VCaP (cell line): ENCODE results near the gene TXNDC17.

Experiments used
- H3K27ac ChIP-seq: fragments of 450-650 bp; 2 replicates; pipeline ENCODE4 v1.5.1; 2017
- TF ChIP-seq, protein P1 (sequence below): fragments of 450-650 bp; conservative IDR thresholded peaks from 2 replicates; pipeline ENCODE4 v1.5.1; 2017; ENCODE audit warnings: mild to moderate bottlenecking, moderate library complexity

TXNDC17 gene

DNA sequence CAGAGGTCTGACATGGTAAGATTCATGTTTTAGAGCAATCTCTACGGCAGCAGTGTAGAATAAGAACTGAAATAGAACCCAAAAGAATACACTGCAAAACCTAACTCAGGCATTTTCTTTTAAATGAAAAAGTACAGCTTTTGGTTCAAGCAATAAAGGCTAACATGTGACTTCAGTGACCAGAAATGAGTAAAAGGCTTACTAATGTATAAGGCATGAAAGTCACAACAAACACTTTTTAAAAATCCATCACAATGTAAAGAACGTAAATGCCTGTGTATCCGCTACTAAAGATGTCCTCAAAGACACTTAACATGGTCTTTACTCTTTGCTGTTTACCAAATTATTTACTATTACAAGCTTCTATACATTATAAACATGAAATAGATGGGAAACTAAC, 16.9 kb upstream of the TXNDC17 start:
- TF ChIP-seq, protein P1, sequence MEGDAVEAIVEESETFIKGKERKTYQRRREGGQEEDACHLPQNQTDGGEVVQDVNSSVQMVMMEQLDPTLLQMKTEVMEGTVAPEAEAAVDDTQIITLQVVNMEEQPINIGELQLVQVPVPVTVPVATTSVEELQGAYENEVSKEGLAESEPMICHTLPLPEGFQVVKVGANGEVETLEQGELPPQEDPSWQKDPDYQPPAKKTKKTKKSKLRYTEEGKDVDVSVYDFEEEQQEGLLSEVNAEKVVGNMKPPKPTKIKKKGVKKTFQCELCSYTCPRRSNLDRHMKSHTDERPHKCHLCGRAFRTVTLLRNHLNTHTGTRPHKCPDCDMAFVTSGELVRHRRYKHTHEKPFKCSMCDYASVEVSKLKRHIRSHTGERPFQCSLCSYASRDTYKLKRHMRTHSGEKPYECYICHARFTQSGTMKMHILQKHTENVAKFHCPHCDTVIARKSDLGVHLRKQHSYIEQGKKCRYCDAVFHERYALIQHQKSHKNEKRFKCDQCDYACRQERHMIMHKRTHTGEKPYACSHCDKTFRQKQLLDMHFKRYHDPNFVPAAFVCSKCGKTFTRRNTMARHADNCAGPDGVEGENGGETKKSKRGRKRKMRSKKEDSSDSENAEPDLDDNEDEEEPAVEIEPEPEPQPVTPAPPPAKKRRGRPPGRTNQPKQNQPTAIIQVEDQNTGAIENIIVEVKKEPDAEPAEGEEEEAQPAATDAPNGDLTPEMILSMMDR = no peak
- no peak overlapping the region for H3K27ac ChIP-seq

DNA sequence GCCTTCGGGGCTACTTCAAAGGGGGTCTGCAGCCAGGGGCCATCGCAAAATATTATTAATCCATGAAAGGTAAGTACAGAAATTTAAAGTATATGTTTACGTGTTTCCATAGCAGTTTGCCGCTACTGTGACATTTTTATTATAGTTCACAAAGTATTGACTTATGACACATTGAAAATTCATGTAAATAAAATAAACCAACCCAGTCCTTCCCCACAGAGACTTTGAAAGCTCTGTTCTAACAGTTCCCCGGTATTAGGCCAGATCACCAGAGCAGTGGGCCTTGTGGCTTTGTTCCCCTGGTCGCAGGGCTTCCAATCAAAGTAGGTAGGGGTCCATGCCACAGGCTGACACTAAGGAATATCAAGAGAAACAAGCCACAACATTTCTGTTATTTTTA, 14.2 kb upstream of the TXNDC17 start:
- no peak overlapping the region for H3K27ac ChIP-seq
- TF ChIP-seq, protein P1 = no peak

DNA sequence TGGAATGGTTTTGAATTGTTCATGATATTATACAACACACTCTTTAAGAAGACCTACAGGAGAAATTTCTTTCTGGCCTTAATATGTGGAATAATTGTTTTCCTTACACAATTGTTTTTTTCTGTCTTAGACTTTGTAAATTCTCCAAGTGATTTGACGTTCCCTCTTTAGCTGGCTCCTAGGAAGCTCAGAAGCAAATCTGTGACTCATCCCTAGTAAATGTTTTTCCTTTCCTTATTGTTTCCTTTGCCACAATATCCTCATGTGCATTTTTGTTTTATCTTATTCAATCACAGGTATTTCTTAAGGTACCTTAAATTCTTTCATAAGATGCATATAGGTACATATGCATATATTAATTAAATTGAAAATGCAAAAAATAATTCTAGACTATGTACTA, 13.8 kb upstream of the TXNDC17 start:
- no peak overlapping the region for H3K27ac ChIP-seq
- TF ChIP-seq, protein P1 = no peak

DNA sequence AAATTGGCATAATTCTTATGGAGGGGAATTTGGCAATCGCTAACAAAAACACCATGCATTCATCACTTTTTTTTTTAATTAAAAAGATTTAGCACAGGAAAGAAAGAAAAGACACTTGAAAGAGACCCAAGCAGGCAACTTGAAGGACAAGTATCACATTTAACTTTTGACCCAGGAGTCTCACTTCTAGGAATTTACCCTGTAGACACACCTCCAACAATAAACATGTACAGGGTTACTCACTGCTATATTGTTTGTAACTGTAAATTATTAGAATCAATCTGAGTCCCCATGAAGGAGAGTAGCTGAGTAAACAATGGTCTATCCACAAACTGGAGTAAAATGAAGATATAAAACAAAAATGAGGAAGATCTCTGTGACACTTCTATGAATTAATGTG, 10.5 kb upstream of the TXNDC17 start:
- no peak overlapping the region for H3K27ac ChIP-seq
- TF ChIP-seq, protein P1 = no peak

DNA sequence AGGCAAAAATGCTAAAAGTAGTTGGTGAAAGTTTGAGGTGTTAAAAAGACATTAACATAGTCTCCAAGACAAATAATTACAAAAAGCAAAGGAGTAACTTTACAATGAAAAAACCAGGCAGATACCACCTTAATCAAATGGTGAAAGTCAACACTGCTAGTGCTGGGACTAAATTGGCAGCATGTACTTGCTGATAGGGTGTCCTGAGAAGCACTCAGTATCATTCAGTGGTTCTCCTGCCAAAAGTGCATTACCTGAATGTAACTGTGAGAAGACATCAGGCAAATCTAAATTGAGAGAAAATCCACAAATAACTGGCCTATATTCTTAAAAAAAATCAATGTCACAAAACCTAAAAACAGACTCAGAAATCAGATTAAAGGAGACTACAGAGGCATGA, 8.3 kb upstream of the TXNDC17 start:
- TF ChIP-seq, protein P1 = no peak
- H3K27ac ChIP-seq = no peak overlapping the region

DNA sequence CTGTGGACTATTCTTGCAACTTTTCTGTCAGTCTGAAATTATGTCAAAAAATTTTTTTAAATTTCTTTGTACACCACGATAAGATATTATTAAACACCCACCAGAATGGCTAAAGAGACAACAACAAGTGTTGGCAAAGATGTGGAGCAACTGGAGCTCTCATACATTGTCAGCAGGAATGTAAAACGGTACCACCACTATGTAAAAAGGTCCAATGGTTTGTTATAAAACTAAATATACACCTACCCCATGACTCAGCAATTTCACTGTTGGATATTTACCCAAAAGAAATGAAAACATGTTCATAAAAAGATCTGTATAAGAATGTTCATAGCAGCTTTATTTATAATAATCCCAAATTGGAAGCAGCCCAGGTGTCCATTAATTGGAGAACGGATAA, 7.6 kb upstream of the TXNDC17 start:
- TF ChIP-seq, protein P1 = no peak
- no peak overlapping the region for H3K27ac ChIP-seq

DNA sequence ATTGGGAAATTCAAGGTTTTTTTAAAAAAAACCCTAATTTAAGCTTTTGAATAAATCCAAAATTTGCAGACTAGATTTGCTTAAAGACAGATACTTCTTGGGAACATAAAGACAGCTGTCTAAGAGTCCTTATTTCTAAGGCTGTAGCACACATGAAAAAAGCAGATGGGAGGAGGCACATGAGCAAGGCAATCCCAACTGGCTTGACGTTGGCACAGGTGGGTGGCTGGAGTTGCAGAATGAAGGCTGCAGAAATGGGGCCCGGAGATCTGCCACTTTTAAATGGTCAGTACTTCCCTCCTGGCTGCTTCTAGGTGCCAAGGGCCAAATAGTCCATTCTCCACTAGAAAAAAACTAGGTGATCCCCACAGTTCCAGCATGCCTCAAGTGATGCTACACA, 4.8 kb upstream of the TXNDC17 start:
- TF ChIP-seq, protein P1 = no peak
- no peak overlapping the region for H3K27ac ChIP-seq
